ENCODE results near the gene CD52. TPM values are rescaled to one million over a fixed set of nuclear protein-coding genes. Genes with fewer than 3 reads are reported as not detected.

The CD52 gene
- total and polyA plus RNA-seq, 2 of the 13 experiments (the other 11 are each of a cell fraction or from before 2014, with no cell fraction given), result 0.32 TPM; not detected in 1

DNA sequence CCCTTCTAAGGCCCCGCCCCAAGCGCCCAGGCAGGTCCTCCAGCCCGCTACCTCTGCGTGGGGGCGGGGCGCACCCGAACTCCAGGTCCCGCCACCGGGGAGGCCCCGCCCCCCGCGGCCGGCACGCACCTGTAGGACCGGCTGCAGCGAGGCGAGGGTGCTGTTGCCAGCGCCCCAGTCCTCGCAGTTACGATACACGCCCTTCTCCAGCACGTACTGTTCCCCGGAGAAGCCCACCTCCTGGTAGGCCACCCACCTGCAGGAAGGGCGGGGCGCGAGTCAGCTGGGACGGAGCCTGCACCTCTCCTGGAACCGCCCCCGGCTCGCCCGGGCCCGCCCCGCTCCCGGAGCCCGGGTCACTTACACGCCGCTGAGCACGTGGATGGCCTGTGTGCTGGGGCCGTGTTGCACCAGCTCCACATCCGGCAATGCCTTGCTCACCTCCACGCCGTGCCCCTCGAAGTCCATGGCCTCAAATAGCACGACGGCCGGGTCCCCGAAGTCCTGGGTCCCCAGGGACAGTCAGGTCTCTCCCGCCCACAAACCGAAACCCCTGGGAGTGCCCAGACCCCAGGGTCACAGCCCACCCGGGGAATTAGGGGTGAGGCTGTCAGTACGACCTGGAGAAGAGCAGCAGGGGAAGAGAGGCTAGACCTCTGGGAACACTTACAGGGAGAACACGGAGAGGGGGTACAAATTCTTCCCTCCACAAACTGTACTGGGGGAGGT is 18.9 kb downstream of the CD52 start:
- no TSS peak for BruUV-seq (replicated peaks)
- Histone ChIP-seq H3K27me3 (ENCODE audit: control insufficient read depth in 1 of 2, insufficient read depth in 2 of 2, low read length in 2 of 2) (no peaks in the 10 kb centered on the region), H3K27ac (ENCODE audit: extremely low read length, insufficient read depth, low read length) (no peak overlapping the region), H4K20me1 (ENCODE audit: insufficient read depth, low read length) (no peaks in the 10 kb centered on the region), H3K9ac (ENCODE audit: insufficient read depth, low read depth, low read length) (no peak overlapping the region), H3K4me1 (ENCODE audit: insufficient read depth, low read length) (peaks cover 23% of the 10 kb centered on the region), H3K4me3 (replicated peaks in 1 of 3; ENCODE audit: insufficient read depth in 1 of 3, low read depth in 2 of 3, low read length in 3 of 3) (no peak overlapping the region), H3K36me3 (replicated peaks in 1 of 2; ENCODE audit: control insufficient read depth in 1 of 2, insufficient read depth in 2 of 2, low read length in 2 of 2) (no peaks in the 10 kb centered on the region), H3K9me3 (ENCODE audit: low read length) (no peaks in the 10 kb centered on the region), H3K4me2 (ENCODE audit: low read depth, low read length) (no peak overlapping the region), H2AFZ (ENCODE audit: low read length) (no peak overlapping the region), H3K79me2 (ENCODE audit: insufficient read depth, low read length) (no peaks in the 10 kb centered on the region)
- CTCF ChIA-PET (ENCODE audit: low intra/inter-chr PET ratio, low total read pairs), result no interaction called here
- in situ Hi-C loops (cut with HindIII; ENCODE audit: extremely low pct_ligation_motif_present, low pct_unique_long_range_greater_than_20kb) (no loop called here), intact Hi-C loops (cut with micrococcal nuclease; ENCODE audit: unreplicated experiment) (no loop called here)
- DNase-seq (ENCODE audit: low spot score), result no peak
- 95% methylated on average over 46 of the region's 52 CpGs for WGBS (ENCODE audit: low lambda C conversion rate)
- FAIRE-seq, result no peak
- ATAC-seq, result peak; percentile 27; the same call in 1 of the 3 replicates
- POLR2A ChIA-PET, result no interaction called here
- TF ChIP-seq ZNF101 (CRISPR knock-in tag; IDR thresholded peaks at IDR 0.05; ENCODE audit: borderline replicate concordance, low read depth), result no peak
- TF ChIP-seq HNRNPLL (IDR thresholded peaks at IDR 0.05; ENCODE audit: low read depth, low read length, poor library complexity, severe bottlenecking), result no peak
- no peak for TF ChIP-seq NFE2L1 (CRISPR knock-in tag; IDR thresholded peaks at IDR 0.05; ENCODE audit: borderline replicate concordance)
- TF ChIP-seq, protein P1, sequence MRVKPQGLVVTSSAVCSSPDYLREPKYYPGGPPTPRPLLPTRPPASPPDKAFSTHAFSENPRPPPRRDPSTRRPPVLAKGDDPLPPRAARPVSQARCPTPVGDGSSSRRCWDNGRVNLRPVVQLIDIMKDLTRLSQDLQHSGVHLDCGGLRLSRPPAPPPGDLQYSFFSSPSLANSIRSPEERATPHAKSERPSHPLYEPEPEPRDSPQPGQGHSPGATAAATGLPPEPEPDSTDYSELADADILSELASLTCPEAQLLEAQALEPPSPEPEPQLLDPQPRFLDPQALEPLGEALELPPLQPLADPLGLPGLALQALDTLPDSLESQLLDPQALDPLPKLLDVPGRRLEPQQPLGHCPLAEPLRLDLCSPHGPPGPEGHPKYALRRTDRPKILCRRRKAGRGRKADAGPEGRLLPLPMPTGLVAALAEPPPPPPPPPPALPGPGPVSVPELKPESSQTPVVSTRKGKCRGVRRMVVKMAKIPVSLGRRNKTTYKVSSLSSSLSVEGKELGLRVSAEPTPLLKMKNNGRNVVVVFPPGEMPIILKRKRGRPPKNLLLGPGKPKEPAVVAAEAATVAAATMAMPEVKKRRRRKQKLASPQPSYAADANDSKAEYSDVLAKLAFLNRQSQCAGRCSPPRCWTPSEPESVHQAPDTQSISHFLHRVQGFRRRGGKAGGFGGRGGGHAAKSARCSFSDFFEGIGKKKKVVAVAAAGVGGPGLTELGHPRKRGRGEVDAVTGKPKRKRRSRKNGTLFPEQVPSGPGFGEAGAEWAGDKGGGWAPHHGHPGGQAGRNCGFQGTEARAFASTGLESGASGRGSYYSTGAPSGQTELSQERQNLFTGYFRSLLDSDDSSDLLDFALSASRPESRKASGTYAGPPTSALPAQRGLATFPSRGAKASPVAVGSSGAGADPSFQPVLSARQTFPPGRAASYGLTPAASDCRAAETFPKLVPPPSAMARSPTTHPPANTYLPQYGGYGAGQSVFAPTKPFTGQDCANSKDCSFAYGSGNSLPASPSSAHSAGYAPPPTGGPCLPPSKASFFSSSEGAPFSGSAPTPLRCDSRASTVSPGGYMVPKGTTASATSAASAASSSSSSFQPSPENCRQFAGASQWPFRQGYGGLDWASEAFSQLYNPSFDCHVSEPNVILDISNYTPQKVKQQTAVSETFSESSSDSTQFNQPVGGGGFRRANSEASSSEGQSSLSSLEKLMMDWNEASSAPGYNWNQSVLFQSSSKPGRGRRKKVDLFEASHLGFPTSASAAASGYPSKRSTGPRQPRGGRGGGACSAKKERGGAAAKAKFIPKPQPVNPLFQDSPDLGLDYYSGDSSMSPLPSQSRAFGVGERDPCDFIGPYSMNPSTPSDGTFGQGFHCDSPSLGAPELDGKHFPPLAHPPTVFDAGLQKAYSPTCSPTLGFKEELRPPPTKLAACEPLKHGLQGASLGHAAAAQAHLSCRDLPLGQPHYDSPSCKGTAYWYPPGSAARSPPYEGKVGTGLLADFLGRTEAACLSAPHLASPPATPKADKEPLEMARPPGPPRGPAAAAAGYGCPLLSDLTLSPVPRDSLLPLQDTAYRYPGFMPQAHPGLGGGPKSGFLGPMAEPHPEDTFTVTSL (CRISPR knock-in tag; IDR thresholded peaks at IDR 0.05; ENCODE audit: borderline replicate concordance), result no peak
- no peak for TF ChIP-seq SNRNP70 (IDR thresholded peaks at IDR 0.05; ENCODE audit: low read depth, low read length)
- TF ChIP-seq XRCC5 (optimal IDR thresholded peaks at IDR 0.05; ENCODE audit: low read length), result no peak
- TF ChIP-seq ZBTB39 (CRISPR knock-in tag; IDR thresholded peaks at IDR 0.05), result no peak
- TF ChIP-seq ZNF652 (CRISPR knock-in tag; IDR thresholded peaks at IDR 0.05; ENCODE audit: borderline replicate concordance, low read depth), result no peak
- TF ChIP-seq RBM39 (IDR thresholded peaks at IDR 0.05; ENCODE audit: low read depth, low read length, poor library complexity, severe bottlenecking), result no peak
- no peak for TF ChIP-seq SMAD3 (CRISPR knock-in tag; IDR thresholded peaks at IDR 0.05)
- no peak for TF ChIP-seq FOXA1 (IDR thresholded peaks at IDR 0.05)
- TF ChIP-seq FOXA1 (CRISPR knock-in tag; IDR thresholded peaks at IDR 0.05), result no peak
- no peak for TF ChIP-seq SRSF9 (IDR thresholded peaks at IDR 0.05; ENCODE audit: borderline replicate concordance, insufficient read depth, low read depth, low read length, poor library complexity, severe bottlenecking)
- TF ChIP-seq ZNF33B (CRISPR knock-in tag; IDR thresholded peaks at IDR 0.05), result no peak
- TF ChIP-seq ATM (IDR thresholded peaks at IDR 0.05; ENCODE audit: borderline replicate concordance), result no peak
- TF ChIP-seq RXRA (CRISPR knock-in tag; IDR thresholded peaks at IDR 0.05), result no peak

Data from HepG2 (cell line).